Hepatocyte (in vitro differentiated cells): ENCODE measurements around the gene UBE2E2. TPM values are rescaled to one million over a fixed set of nuclear protein-coding genes. Genes with fewer than 3 reads are reported as not detected.

ENCODE experiments used
- DNase-seq: peaks from one replicate; pipeline ENCODE4 v3.0.0-alpha.2; 2016; ENCODE audit warnings: low spot score
- H2AFZ ChIP-seq: fragments of 200-600 bp; sonication (generic); 2 replicates; pipeline ENCODE4 v1.6.0; 2016; ENCODE audit warnings: antibody characterized with exemption, mild to moderate bottlenecking
- H3K27ac ChIP-seq: fragments of 200-600 bp; sonication (generic); 2 replicates; pipeline ENCODE4 v1.5.1; 2016; ENCODE audit warnings: mild to moderate bottlenecking
- H3K27me3 ChIP-seq: fragments of 200-600 bp; sonication (generic); 2 replicates; pipeline ENCODE4 v1.6.1; 2016
- H3K36me3 ChIP-seq: fragments of 200-600 bp; sonication (generic); replicated peaks from 2 replicates; pipeline ENCODE4 v1.5.1; 2016; ENCODE audit warnings: low read depth; ENCODE audit not compliant: insufficient read depth
- H3K4me1 ChIP-seq: fragments of 200-600 bp; sonication (generic); 2 replicates; pipeline ENCODE4 v1.5.1; 2016; ENCODE audit warnings: mild to moderate bottlenecking, moderate library complexity; ENCODE audit not compliant: insufficient read depth
- H3K4me2 ChIP-seq: fragments of 200-600 bp; sonication (generic); 2 replicates; pipeline ENCODE4 v1.6.0; 2016
- H3K4me3 ChIP-seq: fragments of 200-600 bp; sonication (generic); 2 replicates; pipeline ENCODE4 v1.5.1; 2016; ENCODE audit warnings: mild to moderate bottlenecking
- H3K79me2 ChIP-seq: fragments of 200-600 bp; sonication (generic); 2 replicates; pipeline ENCODE4 v1.6.0; 2017; ENCODE audit warnings: mild to moderate bottlenecking
- H3K9me2 ChIP-seq: fragments of 200-600 bp; sonication (generic); replicated peaks from 2 replicates; pipeline ENCODE4 v1.6.0; 2017; ENCODE audit warnings: mild to moderate bottlenecking; ENCODE audit not compliant: insufficient read depth
- H3K9me3 ChIP-seq: fragments of 200-600 bp; sonication (generic); 2 replicates; pipeline ENCODE4 v1.5.1; 2016; ENCODE audit warnings: low read depth, mild to moderate bottlenecking
- H4K20me1 ChIP-seq: fragments of 200-600 bp; sonication (generic); 2 replicates; pipeline ENCODE4 v1.6.0; 2016; ENCODE audit warnings: mild to moderate bottlenecking; ENCODE audit not compliant: insufficient read depth, poor library complexity, severe bottlenecking
- EZH2 ChIP-seq: fragments of 200-600 bp; sonication (generic); IDR thresholded peaks from 2 replicates; pipeline ENCODE4 v1.6.1; 2016; ENCODE audit warnings: antibody characterized with exemption, mild to moderate bottlenecking, borderline replicate concordance
- EZH2phosphoT487 ChIP-seq: fragments of 200-600 bp; sonication (generic); IDR thresholded peaks from one replicate; pipeline ENCODE4 v1.6.1; 2018; ENCODE audit warnings: antibody characterized with exemption, mild to moderate bottlenecking, low read depth, moderate library complexity; ENCODE audit not compliant: unreplicated experiment, severe bottlenecking
- WGBS: methylation state at CpG from one replicate; pipeline ENCODE4 v1.1.6; 2016; ENCODE audit warnings: low lambda C conversion rate; ENCODE audit errors: missing lambda C conversion rate; 5-methylcytosine and 5-hydroxymethylcytosine counted together
- polyA plus RNA-seq: library from polyadenylated mRNA; unstranded; fragments of >200 nt; fragmentation: Nextera tagmentation; extraction: Ambion mirVana; gene quantifications from 2 replicates; pipeline ENCODE4 v1.2.1, GENCODE V29; 2016
- total RNA-seq: library from RNA; depleted of rRNA; stranded (reverse); fragments of >200 nt; gene quantifications from 2 replicates; pipeline ENCODE4 v1.2.3, GENCODE V29; 2014
- TF ChIP-seq, protein P1 (sequence below): fragments of 200-600 bp; sonication (generic); IDR thresholded peaks from 2 replicates; pipeline ENCODE4 v1.5.1; 2016; ENCODE audit warnings: antibody characterized with exemption, mild to moderate bottlenecking; ENCODE audit not compliant: poor library complexity

Gene UBE2E2
- total and polyA plus RNA-seq, 2 experiments from 2014 or later, result 51.1 to 90.6 TPM

DNA sequence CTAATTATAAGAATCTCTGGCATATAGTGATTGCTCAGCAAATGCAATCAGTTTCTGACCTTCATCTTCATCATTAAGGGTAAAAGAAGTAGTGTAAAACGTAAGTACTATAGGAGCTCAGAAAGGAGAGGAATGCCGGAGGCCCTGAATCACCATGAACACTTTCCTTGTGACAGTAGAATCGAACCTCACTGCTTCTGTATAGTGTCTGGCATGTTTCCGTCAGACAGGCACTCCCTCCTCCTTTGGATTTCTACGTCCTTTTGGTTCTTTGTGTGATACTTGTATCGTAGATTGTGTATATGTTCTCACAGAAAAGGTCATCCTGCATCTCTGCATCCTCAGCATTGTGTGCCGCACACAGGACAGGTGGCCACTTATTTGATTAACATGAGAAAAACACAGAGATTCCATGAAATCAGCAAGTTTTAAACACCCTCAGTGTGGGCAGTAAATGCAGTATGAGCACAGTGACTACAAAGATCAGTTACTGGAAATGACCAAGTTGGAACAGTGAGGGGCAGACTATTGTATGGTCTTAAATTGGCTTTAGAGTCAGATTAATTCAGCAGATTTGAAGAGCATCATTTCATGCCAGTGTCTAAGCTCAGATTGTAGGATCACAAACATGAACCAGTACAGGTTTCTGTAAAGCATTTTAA is 234.5 kb downstream of the UBE2E2 start:
- no peak for DNase-seq
- no peak overlapping the region for H3K4me2 ChIP-seq
- TF ChIP-seq EZH2phosphoT487 (no peak), EZH2 (no peak)
- TF ChIP-seq, protein P1, sequence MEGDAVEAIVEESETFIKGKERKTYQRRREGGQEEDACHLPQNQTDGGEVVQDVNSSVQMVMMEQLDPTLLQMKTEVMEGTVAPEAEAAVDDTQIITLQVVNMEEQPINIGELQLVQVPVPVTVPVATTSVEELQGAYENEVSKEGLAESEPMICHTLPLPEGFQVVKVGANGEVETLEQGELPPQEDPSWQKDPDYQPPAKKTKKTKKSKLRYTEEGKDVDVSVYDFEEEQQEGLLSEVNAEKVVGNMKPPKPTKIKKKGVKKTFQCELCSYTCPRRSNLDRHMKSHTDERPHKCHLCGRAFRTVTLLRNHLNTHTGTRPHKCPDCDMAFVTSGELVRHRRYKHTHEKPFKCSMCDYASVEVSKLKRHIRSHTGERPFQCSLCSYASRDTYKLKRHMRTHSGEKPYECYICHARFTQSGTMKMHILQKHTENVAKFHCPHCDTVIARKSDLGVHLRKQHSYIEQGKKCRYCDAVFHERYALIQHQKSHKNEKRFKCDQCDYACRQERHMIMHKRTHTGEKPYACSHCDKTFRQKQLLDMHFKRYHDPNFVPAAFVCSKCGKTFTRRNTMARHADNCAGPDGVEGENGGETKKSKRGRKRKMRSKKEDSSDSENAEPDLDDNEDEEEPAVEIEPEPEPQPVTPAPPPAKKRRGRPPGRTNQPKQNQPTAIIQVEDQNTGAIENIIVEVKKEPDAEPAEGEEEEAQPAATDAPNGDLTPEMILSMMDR, result no peak
- H4K20me1 ChIP-seq, result no peaks in the 10 kb centered on the region
- H3K4me3 ChIP-seq, result no peak overlapping the region
- no peaks in the 10 kb centered on the region for H3K27me3 ChIP-seq
- H3K9me3 ChIP-seq, result no peaks in the 10 kb centered on the region
- 87% methylated on average over 7 of the region's 7 CpGs for WGBS
- peaks cover 12% of the 10 kb centered on the region for H3K79me2 ChIP-seq
- no peaks in the 10 kb centered on the region for H3K36me3 ChIP-seq
- no peaks in the 10 kb centered on the region for H3K4me1 ChIP-seq
- no peak overlapping the region for H2AFZ ChIP-seq
- H3K27ac ChIP-seq, result no peak overlapping the region
- no peaks in the 10 kb centered on the region for H3K9me2 ChIP-seq

GRCh38 chr3:23438657-23439056 is 235.5 kb downstream of the UBE2E2 start:
- no peak for DNase-seq
- H3K79me2 ChIP-seq, result peaks cover 12% of the 10 kb centered on the region
- no peak overlapping the region for H2AFZ ChIP-seq
- H3K27me3 ChIP-seq, result no peaks in the 10 kb centered on the region
- H3K9me3 ChIP-seq, result no peaks in the 10 kb centered on the region
- no peak for TF ChIP-seq EZH2phosphoT487
- TF ChIP-seq EZH2, result no peak
- TF ChIP-seq, protein P1, result no peak
- H4K20me1 ChIP-seq, result no peaks in the 10 kb centered on the region
- no peak overlapping the region for H3K27ac ChIP-seq
- H3K4me2 ChIP-seq, result no peak overlapping the region
- no peaks in the 10 kb centered on the region for H3K4me1 ChIP-seq
- no peaks in the 10 kb centered on the region for H3K36me3 ChIP-seq
- H3K4me3 ChIP-seq, result no peak overlapping the region
- no peaks in the 10 kb centered on the region for H3K9me2 ChIP-seq

DNA sequence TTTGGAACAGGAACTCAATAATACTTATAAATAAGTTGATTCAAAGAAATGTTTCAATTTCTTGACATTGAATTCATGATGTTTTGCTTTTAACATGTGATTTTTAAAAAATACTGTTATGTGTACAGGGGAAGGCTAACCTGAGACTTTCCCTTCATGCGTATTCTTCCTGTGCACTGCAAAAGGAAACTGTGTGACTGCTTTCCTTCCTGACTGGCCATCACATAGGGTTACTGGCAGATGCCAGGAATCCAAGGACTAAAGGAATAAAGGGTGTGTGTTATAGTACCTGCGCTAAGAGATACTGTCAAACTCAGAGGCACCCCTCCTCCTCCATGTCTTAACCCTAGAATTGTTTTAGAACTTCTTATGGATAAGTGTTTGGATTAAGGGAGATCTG is 236.0 kb downstream of the UBE2E2 start:
- no peaks in the 10 kb centered on the region for H3K27me3 ChIP-seq
- TF ChIP-seq, protein P1, result no peak
- TF ChIP-seq EZH2phosphoT487 (no peak), EZH2 (no peak)
- H3K4me1 ChIP-seq, result no peaks in the 10 kb centered on the region
- 96% methylated on average over 2 of the region's 2 CpGs for WGBS
- no peaks in the 10 kb centered on the region for H3K9me2 ChIP-seq
- no peaks in the 10 kb centered on the region for H3K36me3 ChIP-seq
- DNase-seq, result no peak
- H3K9me3 ChIP-seq, result no peaks in the 10 kb centered on the region
- H3K4me2 ChIP-seq, result no peak overlapping the region
- H2AFZ ChIP-seq, result no peak overlapping the region
- H3K79me2 ChIP-seq, result peaks cover 10% of the 10 kb centered on the region
- no peak overlapping the region for H3K4me3 ChIP-seq
- no peak overlapping the region for H3K27ac ChIP-seq
- no peaks in the 10 kb centered on the region for H4K20me1 ChIP-seq
